ENCODE measurements around the gene C20orf173.
"Not testable (repeated sequence)": the region's sequence is repeated elsewhere in the genome, so short reads cannot be mapped to it uniquely, and the experiment has no call there.

Gene C20orf173

GRCh38 chr20:35544941-35545340 lies 15.5 kb upstream of the C20orf173 start:
- DNase-seq: not testable (repeated sequence)

DNA sequence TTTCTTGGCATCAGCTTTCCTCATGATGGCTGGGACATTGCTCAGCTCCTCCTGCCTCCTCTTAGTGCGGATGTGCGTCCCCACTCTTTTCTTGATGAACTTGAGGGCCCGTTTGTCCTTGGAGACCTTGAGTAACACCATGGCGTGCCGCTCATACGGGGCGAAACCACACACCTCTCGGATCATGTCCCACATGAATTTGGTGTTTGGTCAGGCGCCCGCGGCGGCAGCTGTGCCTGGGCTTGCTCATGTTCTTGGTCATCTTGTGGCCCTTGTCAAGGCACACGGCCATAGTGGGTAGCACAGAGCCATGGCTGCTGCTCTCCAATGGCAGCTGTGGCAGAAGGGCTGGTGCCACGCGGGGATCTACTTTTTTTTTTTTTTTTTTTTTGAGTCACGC lies 15.0 kb upstream of the C20orf173 start:
- DNase-seq: no peak

DNA sequence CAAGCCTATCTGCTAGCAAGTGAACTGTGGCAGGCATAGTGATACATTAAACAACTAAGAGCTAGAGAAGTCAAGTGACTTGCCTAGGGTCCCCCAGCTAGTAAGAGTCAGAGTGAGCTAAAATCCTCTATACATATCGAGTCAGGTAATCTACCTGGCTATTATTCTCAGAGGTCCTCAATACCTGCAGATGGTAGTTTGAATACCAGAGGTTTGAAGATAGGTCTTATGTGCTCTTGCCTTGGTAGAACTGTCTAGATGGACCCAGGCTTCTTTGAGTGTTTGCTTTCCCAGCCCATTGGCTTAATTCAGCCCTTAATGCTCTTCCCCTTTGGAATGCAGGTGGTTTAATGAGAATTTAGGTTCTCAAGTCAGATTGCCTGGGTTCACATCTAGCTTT lies 13.5 kb upstream of the C20orf173 start:
- no peak for DNase-seq

DNA sequence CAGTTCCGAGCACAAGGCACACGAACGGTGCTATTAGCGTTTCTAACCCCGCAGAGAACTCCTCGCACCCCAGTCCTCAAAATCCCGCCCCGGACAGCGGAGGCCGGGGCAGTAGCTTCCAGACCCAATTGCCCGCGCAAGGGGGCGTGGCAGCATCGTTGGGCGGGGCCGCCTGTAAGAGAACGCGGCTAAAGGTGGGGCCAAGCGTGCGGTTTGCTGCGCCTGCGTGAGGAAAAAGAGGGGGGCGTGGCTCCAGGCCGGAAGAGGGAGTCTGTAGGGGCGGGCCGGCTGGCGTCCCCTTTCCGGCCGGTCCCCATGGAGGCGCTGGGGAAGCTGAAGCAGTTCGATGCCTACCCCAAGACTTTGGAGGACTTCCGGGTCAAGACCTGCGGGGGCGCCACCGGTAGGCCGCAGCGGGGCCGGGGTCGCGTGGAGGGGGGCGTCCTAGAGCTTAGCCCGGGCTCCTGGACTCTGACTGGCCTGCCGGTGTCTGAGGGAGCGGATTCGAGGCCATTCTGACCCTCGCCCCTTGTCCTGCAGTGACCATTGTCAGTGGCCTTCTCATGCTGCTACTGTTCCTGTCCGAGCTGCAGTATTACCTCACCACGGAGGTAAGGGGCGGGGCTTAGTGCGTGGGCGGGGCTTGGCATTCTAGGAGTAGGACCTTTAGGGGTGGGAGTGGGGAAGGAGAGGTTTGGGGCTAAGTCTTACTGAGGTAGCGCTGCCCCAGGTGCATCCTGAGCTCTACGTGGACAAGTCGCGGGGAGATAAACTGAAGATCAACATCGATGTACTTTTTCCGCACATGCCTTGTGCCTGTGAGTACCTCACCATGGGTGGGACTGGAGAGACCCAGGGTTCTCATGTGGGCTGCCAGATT lies 12.6 kb upstream of the C20orf173 start, which contains the start of gene ERGIC3:
Gene ERGIC3 (plus strand): TSS at position 296 of the 880 bp plus-strand sequence. CDS start 20 bp downstream, at position 316.
- DNase-seq: peak; percentile 99

GRCh38 chr20:35541118-35541782 lies 11.8 kb upstream of the C20orf173 start:
- no peak for DNase-seq

- peak; percentile 91 for DNase-seq
These were observed 10.3 kb upstream of the C20orf173 start for GRCh38 chr20:35539756-35540212.

DNA sequence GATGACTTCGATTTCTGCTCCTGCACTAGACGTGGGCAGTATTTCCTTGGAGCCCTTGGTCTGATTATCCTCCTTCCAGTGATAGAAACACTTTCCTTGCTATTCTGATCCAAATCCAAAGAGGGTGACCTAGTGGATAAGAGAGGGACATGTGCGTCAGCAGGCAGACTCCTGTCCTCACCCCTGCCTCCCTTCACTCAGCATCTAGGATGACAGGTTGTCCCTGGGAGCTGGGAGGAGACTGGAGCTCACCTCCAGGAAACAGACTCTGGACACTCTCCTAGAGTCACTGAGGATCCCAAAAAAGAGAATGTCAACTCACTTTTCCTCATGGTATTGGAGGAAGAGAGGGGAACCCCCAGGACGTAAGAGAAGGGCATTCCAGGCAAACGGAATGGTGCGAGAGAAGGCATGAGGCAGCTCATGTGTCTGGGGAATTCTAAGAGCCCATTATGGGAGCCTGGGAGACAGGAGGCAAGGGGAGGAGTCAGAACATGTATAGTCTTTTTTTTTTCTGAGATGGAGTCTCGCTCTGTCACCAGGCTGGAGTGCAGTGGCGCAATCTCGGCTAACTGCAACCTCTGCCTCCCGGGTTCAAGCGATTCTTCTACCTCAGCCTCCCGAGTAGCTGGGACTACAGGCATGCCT lies 2.2 kb downstream of the C20orf173 start:
- DNase-seq: peak; percentile 87

DNA sequence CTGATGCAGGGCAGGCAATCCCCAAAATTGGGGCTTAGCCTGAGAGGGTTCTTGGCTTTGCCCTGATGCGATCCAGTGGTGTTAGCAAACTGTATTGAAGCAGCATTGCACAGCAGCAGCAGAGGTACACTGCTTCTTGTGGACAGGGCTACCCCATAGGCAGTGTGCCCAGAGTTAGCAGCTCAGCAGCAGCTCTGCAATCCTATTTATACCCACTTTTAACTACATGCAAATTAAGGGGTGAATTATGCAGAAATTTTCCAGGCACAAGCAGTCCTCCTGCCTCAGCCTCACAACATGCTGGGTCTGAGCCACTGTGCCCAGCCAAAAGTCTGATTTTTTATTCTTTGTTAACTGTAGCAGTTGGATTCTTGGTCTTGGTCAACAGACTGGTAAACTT lies 3.8 kb downstream of the C20orf173 start:
- DNase-seq: no peak

GRCh38 chr20:35523298-35523888 lies 6.1 kb downstream of the C20orf173 start:
- DNase-seq: no peak

GRCh38 chr20:35518955-35519354 lies 10.5 kb downstream of the C20orf173 start:
- no peak for DNase-seq

DNA sequence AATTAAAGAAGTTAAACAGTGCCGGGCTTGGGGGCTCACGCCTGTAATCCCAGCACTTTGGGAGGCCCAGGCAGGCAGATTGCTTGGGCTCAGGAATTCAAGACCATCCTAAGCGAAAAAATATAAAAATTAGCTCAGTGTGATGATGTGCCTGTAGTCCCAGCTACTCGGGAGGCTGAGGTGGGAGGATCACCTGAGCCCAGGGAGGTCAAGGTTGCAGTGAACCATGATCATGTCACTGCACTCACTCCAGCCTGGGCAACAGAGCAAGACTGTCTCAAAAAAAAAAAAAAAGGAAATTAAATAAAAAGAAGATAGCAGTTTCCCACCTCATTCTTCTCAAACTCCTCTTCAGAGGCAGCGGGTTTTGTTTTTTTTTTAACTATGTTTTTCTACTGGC lies 11.7 kb downstream of the C20orf173 start:
- DNase-seq: not testable (repeated sequence)

DNA sequence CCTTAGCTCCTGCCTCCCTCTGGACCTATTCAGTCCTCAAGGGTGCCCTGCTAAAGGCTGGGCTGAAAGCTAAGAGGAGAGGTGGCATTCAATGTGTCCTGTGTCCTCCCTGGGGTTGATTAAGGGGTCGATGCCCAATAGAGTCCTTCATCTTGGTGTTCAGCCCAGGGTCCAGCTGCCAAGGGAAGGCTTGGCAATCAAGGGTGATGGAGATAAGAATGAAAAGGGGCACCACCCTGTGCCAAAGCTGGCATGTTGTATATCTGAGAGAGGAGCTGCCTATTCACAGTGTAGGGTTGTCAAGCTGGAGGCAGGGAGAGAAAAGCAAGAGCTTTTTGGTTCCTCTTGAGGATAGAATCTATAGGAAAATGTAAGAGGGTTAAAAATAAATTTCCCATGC lies 12.3 kb downstream of the C20orf173 start:
- no peak for DNase-seq

- no peak for DNase-seq
These were observed 13.4 kb downstream of the C20orf173 start for GRCh38 chr20:35515949-35516645.

- no peak for DNase-seq
These were observed 14.1 kb downstream of the C20orf173 start for GRCh38 chr20:35515341-35515740.

DNA sequence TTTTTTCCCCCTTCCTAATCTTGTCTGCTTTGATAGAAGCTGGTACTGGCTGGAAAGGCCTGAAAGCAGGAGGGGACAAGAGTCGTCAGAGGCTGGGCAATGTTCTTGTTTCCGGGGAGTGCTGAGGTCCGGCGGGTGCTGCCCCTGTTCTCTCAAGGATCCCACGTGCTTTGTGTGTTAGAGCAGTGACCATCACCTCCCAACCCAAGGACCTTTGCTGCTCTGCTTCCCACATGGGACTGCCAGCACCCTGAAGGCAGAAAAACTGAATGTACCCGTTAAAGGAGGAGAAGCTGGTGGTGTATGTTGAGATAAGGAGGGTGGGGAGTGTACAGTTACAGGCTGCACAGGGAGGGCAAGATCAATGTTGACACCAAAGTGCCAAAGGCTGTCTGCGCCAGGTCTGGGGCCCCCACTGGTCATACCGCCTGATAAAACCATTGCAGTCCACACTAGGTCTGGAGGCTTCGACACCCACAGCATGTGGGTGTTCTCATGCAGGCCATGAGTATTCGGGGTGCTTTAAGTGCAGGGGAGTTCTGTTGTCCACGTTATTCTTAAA lies 15.0 kb downstream of the C20orf173 start:
- no peak for DNase-seq

- peak; percentile 33 for DNase-seq
These were observed 17.5 kb downstream of the C20orf173 start for GRCh38 chr20:35511814-35512420.

DNA sequence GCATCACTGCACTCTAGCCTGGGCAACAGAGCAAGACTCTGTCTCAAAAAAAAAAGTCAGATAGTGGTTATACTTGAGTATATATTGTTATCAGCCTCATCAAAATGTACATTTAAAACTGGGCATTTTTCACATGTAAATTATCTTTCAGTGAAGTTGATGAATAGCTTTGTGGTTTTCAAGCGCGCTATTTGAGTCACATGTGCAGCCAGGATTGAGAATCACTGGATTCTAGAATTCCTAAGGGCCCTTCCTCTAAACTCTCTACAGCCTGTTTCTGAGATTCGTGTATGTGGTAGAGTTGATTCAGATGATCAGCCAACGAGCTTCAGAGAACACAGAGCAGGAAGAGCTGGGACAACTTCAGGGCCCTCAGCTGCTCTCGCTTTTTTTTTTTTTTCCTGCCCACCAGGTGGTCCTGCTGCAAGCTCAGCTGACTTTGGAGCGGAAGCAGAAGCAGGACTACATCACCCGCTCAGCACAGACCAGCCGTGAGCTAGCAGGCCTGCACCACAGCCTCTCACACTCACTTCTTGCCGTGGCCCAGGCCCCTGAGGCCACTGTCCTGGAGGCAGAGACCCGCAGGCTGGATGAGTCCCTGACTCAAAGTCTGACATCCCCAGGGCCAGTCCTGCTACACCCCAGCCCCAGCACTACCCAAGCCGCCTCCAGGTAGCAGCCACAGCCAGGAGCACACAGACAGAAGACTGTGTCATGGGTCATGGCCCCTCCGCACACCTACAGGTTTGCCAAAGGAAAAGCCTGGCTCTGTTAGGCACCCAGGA lies 18.3 kb downstream of the C20orf173 start:
- DNase-seq: no peak

DNA sequence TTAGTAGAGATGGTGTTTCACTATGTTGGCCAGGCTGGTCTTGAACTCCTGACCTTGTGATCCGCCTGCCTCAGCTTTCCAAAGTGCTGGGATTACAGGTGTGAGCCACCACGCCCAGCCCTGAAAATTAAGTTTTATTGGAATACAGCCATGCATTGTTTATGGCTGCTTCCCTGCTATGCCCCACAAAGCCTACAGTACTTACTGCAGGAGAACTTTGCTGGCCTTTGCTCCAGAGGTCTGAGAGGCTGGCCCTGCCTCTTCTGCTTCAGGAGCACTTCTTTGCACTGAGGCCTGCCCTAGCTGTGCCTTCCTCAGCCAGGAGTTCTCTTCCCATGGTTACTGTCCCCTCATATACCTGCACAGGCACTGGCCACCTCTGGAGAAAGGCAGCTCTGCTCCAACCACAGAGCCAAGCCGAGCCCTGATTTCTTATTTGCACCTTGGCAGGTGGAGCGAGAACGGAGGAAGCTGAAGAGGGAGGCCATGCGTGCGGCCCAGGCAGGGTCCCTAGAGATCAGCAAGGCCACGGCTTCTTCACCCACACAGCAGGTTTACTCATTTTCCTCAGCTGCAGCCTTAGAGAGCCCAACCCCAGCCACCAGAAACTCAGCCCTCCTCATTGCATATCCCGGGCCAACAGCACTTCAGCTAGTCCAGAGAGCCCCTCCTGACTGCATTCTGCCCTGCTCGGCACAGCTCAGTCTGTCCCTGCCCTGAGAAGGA lies 20.8 kb downstream of the C20orf173 start:
- no peak for DNase-seq

DNA sequence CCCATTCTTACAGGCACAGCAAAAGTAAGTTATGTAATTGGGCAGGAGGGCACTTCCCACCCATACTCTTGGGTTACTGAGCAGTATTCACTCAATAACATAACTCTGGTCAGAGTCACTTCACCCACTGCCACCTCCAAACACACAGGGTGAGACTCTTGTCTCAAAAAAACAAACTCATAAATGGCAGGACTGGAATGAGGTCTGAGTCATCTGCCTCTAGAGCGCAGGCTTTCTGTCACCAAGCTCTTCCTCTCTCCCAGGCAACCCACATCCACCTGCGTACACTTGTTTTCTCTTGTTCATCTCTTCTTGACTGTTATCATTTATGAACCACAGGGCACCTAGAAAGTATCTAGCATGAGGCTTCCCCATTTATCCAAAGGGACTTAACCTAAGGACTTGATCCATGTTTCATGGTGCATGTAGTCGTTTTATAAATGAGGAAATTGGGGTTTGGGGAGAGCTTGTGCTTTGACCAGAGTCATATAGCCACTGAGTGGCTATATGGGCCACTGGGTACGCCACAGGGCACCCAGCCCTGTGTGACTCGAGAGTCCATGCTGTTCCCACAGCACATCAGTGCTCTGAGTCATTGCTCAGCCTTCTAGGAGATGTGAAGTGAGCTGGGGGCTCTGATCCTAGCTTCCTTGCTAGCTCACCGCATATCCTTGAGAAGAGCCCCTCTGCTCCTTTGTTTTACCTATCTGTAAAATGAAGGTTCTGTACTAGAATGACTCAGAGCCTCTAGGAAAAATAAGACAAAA lies 22.4 kb downstream of the C20orf173 start:
- no peak for DNase-seq
